ENCODE results near the gene ICA1.
A peak's percentile ranks its signal among the peaks of the same experiment; 100 is the strongest.

The ICA1 gene

DNA sequence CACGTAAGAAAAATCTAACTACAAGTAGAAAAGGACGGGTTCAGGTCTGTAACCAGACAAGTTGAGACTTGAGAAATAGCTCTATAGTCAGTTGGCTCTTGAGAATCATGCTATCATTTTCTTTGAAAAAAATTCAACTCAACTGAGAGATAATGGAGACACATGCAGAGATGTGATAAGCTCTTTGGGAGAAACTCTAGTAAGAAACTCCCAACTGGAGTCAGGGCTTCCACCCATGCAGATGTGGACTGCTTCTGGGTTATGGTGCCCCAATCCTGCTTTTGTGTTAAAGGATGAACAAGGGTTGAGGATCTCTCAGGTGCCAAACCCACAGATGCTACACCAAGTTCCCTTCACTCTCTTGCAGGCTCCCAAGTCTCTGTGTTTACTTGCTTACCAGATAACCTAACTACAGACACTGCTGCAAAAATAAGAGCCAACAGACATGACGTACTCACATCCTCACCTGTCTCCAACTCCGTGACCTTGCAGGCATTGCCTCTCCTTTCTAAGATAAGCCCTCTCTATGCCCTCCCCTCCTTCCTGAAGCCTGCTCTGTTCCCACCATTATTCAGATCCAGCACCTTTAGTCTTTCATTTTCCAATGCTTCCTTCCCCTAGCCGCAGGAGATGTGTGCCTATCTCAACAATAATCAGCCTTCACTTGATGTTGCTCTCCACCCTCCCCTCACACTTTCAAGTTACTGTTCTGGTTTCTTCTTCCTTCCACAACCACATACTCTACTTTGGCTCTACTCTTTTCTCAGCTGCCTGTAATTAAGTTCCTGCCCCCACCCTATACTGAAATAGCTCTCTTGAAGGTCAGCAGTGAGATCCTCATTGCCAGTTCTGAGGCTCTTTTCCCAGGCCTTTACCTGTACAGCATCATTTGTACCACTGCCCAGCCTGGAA, 130.0 kb downstream of the ICA1 start:
- ATAC-seq (replicated peaks) (peak; percentile 78), DNase-seq (peak; percentile 51 to 72 (median 58))
- Mint-ChIP-seq H3K27ac (peak overlapping the region; percentile 93 to 96), H3K9me3 (no peaks in the 10 kb centered on the region), H3K27me3 (no peaks in the 10 kb centered on the region), H3K4me1 (ENCODE audit: low read depth in 2 of 2) (peaks cover 67 to 69% of the 10 kb centered on the region in 2 donors), H3K36me3 (ENCODE audit: insufficient read depth) (peaks cover 24% of the 10 kb centered on the region), H3K4me3 (peak overlapping the region; percentile 52 to 72)

DNA sequence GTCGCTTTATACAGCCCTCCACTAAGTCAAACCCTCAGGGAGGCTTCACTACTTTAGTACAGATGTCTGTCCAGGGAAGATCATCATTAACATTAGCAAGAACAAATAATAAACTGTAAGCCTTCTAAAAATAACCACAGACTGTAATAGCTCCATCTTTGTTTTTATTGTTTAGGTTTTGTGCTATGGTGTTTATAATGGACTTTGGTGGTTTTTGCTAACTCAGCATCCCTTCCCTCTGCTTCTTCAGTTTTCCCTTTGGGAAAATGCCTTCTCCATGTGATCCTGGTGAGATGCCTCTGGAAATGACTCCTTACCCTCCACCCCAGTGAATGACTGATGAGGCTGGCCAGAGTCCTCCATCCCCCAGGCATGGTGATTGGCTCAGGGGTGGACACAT, 131.3 kb downstream of the ICA1 start:
- H3K9me3 Mint-ChIP-seq = peaks cover 0 to 1% of the 10 kb centered on the region in 2 donors
- no peaks in the 10 kb centered on the region for H3K27me3 Mint-ChIP-seq
- DNase-seq = no peak
- H3K36me3 Mint-ChIP-seq (ENCODE audit: insufficient read depth) = peaks cover 32% of the 10 kb centered on the region
- peak overlapping the region in 1 of 2 donors; percentile 52 for H3K4me3 Mint-ChIP-seq
- peaks cover 78 to 81% of the 10 kb centered on the region in 2 donors for H3K4me1 Mint-ChIP-seq (ENCODE audit: low read depth in 2 of 2)
- peak overlapping the region; percentile 93 to 96 for H3K27ac Mint-ChIP-seq
- no peak for ATAC-seq (replicated peaks)

DNA sequence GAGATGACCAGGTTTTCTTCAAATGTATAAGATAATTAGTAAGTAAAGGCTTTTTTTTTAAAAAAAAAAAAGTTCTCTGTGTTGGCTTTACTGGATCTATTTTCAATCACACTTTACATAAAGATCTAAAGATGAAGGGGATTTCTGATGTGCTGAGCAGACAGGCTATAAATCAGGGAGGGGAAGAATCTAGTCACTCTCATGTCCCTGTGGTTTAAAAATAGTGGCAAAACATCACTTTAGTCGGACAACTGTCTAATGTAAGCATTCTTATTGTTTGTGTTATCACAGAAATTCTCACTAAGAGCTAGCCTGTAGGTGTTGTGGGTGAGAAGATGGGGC, 132.7 kb downstream of the ICA1 start:
- no peaks in the 10 kb centered on the region for H3K27me3 Mint-ChIP-seq
- H3K4me3 Mint-ChIP-seq = peak overlapping the region; percentile 75
- DNase-seq (no peak), ATAC-seq (replicated peaks) (peak; percentile 11)
- peak overlapping the region; percentile 94 to 96 for H3K27ac Mint-ChIP-seq
- peaks cover 37% of the 10 kb centered on the region for H3K36me3 Mint-ChIP-seq (ENCODE audit: insufficient read depth)
- H3K9me3 Mint-ChIP-seq = peaks cover 0 to 7% of the 10 kb centered on the region in 2 donors
- H3K4me1 Mint-ChIP-seq (ENCODE audit: low read depth in 2 of 2) = peaks cover 86% of the 10 kb centered on the region in 2 donors

DNA sequence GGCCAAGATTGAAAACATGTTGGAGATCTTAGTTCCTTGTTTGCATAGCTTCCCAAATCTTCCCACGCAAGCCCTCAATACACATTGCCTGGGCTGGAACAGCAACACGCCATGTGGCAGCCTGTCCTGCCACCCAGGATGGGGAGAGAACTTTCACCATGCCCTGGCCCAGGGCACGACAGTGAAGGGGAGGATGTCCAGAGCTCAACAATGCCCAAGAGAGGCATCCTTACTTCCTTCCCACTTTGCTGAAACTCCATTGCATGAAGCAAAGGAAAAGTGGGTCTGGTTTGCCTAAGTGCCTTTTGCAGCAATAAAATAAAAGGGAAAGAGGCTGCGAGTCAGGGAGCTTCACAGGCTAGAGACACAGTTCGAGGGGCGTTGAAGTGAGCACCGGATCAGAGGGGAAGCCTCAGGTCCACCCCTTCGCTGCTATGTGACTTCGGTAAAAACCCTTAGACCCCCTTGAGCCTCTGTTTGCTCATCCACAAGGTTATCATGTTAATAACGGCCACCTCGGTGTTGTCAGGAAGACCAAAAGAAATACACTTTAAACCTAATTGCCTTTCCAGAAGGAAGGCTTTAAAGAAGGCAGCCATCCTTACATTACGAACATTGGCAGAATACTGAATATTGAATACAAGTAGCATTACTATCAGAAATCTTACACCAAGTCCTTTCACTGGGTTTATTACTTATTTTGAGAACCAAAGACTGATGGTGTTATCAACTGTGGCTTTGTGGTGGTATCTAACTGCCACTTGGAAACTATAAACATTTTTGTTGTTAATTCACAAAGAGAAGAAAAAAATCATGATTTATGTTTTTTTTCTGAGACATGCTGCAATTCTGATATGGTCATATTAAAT, 133.3 kb downstream of the ICA1 start:
- Mint-ChIP-seq H3K27me3 (no peaks in the 10 kb centered on the region), H3K36me3 (ENCODE audit: insufficient read depth) (peaks cover 37% of the 10 kb centered on the region), H3K4me1 (ENCODE audit: low read depth in 2 of 2) (peaks cover 79 to 82% of the 10 kb centered on the region in 2 donors), H3K27ac (peak overlapping the region; percentile 94 to 96), H3K9me3 (peaks cover 0 to 7% of the 10 kb centered on the region in 2 donors), H3K4me3 (peak overlapping the region; percentile 75)
- ATAC-seq (replicated peaks) = peak; percentile 13
- DNase-seq = no peak

DNA sequence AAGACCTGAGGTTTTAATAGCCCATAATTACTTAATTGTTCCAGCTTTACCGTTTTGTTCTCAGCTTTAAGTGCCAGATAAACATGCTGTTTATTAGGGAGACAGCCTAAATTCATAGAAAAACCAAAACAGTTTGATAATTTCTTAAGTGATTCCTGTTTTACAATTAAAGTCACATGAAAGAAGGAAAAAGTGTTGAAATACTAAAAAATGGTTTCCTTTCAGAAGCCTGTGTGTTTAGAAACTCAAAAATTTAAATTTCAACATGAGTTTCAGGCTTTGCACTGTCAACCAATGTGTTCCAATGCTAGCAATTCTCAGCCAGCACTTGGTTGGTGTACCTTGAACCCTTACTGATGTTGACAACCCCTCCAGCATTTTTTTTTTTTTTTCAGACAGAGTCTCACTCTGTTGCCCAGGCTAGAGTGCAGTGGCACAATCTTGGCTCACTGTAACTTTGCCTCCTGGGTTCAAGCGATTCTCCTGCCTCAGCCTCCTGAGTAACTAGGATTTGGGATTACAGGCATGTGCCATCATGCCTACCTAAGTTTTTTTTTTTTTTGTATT, 135.3 kb downstream of the ICA1 start:
- peak overlapping the region; percentile 75 for H3K4me3 Mint-ChIP-seq
- no peak for DNase-seq
- H3K27me3 Mint-ChIP-seq = no peaks in the 10 kb centered on the region

DNA sequence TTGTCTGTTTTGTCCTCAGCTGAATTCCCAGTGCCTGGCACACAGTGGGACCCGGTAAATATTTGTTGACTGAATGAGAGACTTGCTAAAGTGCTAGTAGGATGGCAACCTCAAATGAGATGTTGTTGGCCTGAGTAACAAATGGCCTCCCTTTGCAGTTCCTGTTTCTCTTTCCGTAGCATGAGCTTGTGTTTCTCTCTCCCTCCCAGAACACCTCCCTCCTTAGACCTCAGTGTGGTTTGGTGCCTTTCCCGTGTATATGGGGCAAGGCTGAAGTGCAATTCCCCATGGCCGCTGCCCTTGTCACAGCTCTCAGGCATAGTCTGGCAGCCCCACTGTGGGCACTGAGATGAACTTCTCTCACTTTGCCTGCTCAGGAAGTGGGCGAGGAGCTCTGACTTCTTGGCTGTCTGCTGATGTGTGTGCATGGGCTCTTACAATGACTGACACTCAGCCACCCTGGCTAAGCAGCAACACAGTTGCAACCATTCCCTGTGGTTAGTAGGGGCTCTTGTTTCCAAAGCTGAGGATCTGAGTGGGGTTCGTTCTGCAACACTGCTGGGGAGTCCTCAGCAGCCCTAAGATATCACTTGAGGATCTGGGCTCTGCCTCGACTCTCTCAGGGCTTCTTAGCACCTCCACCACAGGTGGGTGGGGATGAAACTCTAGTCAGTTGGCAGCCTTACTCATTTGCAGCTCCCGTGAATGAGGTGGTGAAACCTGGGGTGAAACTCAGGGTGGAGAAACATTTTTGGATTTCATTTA, 136.1 kb downstream of the ICA1 start:
- peak overlapping the region; percentile 94 to 96 for H3K27ac Mint-ChIP-seq
- H3K27me3 Mint-ChIP-seq = no peaks in the 10 kb centered on the region
- DNase-seq (peak; percentile 82 to 84 (median 82)), ATAC-seq (replicated peaks) (peak; percentile 85)
- peaks cover 32% of the 10 kb centered on the region for H3K36me3 Mint-ChIP-seq (ENCODE audit: insufficient read depth)
- peak overlapping the region; percentile 75 for H3K4me3 Mint-ChIP-seq
- peaks cover 70% of the 10 kb centered on the region in 2 donors for H3K4me1 Mint-ChIP-seq (ENCODE audit: low read depth in 2 of 2)
- peaks cover 0 to 7% of the 10 kb centered on the region in 2 donors for H3K9me3 Mint-ChIP-seq

More for the DNA sequence above, 135.3 kb downstream of the ICA1 start:
- Mint-ChIP-seq H3K36me3 (ENCODE audit: insufficient read depth) (peaks cover 32% of the 10 kb centered on the region), H3K4me1 (ENCODE audit: low read depth in 2 of 2) (peaks cover 69 to 71% of the 10 kb centered on the region in 2 donors), H3K9me3 (peaks cover 0 to 7% of the 10 kb centered on the region in 2 donors), H3K27ac (peak overlapping the region; percentile 94 to 96)
- ATAC-seq (replicated peaks) = no peak

DNA sequence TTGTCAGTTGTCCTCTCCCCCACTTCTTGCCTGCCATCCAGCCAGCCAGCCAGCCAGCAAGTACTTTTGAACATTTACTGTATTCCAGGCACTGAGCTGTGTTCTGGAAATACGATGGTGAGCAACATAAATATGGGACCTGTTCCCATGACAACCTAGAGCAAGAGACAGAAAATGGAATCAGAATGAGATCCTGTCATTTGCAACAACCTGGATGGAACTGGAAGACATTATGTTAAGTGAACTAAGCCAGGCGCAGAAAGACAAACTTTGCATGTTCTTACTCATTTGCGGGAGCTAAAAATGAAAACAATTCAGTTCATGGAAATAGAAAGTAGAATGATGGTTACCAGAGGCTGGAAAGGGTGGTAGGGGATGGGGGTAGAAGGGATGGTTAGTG, 140.7 kb downstream of the ICA1 start:
- Mint-ChIP-seq H3K27me3 (no peaks in the 10 kb centered on the region), H3K9me3 (peaks cover 0 to 7% of the 10 kb centered on the region in 2 donors), H3K27ac (peak overlapping the region; percentile 46 to 73), H3K36me3 (ENCODE audit: insufficient read depth) (peaks cover 14% of the 10 kb centered on the region), H3K4me1 (ENCODE audit: low read depth in 2 of 2) (peaks cover 45 to 57% of the 10 kb centered on the region in 2 donors), H3K4me3 (no peak overlapping the region)
- DNase-seq (no peak), ATAC-seq (replicated peaks) (no peak)

DNA sequence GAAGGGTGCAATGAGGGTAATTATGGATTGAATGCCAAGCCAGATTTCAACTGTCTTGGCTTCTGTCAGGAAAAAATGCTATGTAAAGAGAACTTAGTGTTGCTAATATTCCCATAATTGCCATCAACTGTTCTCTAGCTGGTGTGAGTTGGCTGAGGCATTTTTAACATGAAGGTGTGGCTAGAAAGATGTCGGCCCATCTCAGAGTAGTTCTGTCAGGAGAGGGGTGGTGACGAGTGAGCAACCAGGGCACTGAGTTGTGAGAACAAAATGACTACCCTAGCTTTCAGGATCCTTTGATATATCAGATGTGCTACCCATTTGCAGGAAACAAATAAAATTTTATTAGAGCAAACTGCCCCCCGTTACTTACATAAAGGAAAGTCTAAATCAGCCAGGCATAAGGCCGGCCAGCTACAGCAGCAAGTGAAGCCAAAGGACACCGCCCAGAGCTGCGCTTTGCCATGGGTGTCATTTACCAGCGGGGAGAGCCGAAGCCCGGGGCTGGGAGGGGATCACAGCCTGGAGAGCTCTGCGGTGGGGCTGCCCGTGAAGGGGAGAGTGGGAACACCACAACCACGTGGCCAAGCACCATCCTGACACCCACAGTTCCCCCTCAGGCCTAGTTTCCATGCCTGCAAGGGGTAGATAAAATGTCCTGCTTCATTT, 141.4 kb downstream of the ICA1 start:
- DNase-seq (no peak), ATAC-seq (replicated peaks) (no peak)
- H3K27me3 Mint-ChIP-seq = no peaks in the 10 kb centered on the region
- peaks cover 7% of the 10 kb centered on the region for H3K36me3 Mint-ChIP-seq (ENCODE audit: insufficient read depth)
- H3K9me3 Mint-ChIP-seq = peaks cover 0 to 5% of the 10 kb centered on the region in 2 donors
- H3K27ac Mint-ChIP-seq = peak overlapping the region; percentile 46 to 73
- H3K4me3 Mint-ChIP-seq = peak overlapping the region in 1 of 2 donors; percentile 61
- peaks cover 44 to 57% of the 10 kb centered on the region in 2 donors for H3K4me1 Mint-ChIP-seq (ENCODE audit: low read depth in 2 of 2)

DNA sequence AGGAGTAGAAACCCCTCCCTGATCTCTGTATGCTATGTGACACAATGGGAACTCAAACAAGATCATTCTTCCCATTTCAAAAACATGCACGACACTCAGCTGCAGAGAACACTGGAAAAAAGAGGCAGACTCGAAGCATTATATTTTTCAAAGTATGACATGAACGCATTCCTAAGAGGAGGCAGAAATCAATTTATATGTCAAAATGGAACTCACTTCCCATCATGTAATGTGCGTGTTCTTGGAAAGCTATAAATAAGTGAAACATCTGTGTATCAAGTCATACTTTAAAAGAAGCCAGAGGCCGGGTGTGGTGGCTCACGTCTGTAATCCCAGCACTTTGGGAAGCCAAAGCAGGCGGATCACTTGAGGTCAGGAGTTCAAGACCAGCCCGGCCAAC, 142.7 kb downstream of the ICA1 start:
- peaks cover 45 to 56% of the 10 kb centered on the region in 2 donors for H3K4me1 Mint-ChIP-seq (ENCODE audit: low read depth in 2 of 2)
- H3K27ac Mint-ChIP-seq = no peak overlapping the region
- H3K36me3 Mint-ChIP-seq (ENCODE audit: insufficient read depth) = peaks cover 3% of the 10 kb centered on the region

DNA sequence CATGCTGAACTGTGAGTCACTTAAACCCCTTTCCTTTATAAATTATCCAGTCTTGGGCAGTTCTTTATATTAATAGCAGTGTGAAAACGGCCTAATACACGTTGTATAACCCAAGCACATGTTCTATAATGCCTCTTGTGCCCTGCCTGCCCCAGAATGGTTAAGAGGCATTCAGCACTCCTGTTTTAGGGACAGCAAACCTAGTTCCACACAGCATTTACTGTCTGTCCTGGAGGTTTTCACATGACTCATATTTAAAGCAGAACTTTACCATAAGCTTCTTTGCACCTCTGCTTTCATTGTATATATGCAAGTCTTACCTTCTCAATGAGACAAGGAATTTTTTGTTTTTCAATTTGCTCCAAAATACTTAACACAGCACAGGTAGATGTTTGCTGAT, 144.8 kb downstream of the ICA1 start:
- peaks cover 48 to 63% of the 10 kb centered on the region in 2 donors for H3K4me1 Mint-ChIP-seq (ENCODE audit: low read depth in 2 of 2)
- H3K4me3 Mint-ChIP-seq = peak overlapping the region in 1 of 2 donors; percentile 13
- H3K36me3 Mint-ChIP-seq (ENCODE audit: insufficient read depth) = peaks cover 3% of the 10 kb centered on the region
- no peaks in the 10 kb centered on the region for H3K27me3 Mint-ChIP-seq
- DNase-seq (no peak), ATAC-seq (replicated peaks) (no peak)
- no peak overlapping the region for H3K27ac Mint-ChIP-seq
- H3K9me3 Mint-ChIP-seq = no peaks in the 10 kb centered on the region

More for the DNA sequence above, 142.7 kb downstream of the ICA1 start:
- H3K9me3 Mint-ChIP-seq = no peaks in the 10 kb centered on the region
- H3K4me3 Mint-ChIP-seq = no peak overlapping the region
- DNase-seq (no peak), ATAC-seq (replicated peaks) (no peak)
- H3K27me3 Mint-ChIP-seq = no peaks in the 10 kb centered on the region

DNA sequence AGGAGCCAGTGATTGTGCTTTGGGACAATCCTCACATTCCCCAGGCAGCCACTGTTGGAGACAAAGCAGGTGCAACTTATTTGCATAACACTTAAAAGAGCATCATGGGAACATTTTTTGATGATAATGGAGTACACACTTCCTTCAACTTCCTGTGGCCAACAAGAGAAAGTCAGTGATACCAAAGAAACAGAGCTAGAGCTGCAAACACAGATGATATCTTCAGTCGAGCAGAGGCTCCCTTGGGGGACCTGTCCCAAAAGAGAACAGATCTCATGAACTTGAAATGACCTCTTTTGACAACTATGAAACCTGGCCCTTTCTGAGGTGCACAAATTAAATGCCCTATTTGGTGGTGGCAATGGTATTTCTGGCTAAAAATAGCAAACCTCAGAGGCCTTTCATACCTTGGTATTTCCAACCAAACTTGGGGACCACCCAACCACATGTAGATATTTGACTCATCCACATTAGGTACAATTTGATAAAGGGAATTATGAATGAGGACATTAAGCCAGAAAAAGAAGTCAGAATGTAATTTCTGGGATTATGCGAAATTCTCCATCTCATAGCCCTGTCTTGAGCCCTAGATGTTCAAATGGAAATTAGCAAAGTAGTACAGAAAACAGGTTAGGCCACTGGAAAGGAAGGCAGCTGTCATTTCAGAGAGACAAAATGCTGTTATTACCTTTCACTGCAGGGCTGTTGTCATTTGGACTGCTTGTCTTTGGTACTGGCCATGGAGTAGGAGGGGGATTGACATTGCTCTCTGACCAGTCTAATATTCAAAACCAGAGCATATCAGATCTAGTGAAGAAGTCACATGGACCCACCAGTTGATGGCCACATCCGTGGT, 146.2 kb downstream of the ICA1 start:
- H3K4me3 Mint-ChIP-seq = peak overlapping the region; percentile 5 to 44
- H3K9me3 Mint-ChIP-seq = no peaks in the 10 kb centered on the region
- no peaks in the 10 kb centered on the region for H3K27me3 Mint-ChIP-seq
- H3K36me3 Mint-ChIP-seq (ENCODE audit: insufficient read depth) = peaks cover 3% of the 10 kb centered on the region
- DNase-seq (no peak), ATAC-seq (replicated peaks) (peak; percentile 77)
- peak overlapping the region; percentile 25 to 55 for H3K27ac Mint-ChIP-seq
- H3K4me1 Mint-ChIP-seq (ENCODE audit: low read depth in 2 of 2) = peaks cover 38 to 50% of the 10 kb centered on the region in 2 donors

All from effector memory CD8-positive, alpha-beta T cell (primary cell).